GM13976 (cell line): ENCODE results near the gene SKOR1.
A peak's percentile ranks its signal among the peaks of the same experiment; 100 is the strongest.

Source experiments
- DNase-seq: peaks from one replicate; pipeline ENCODE4 v3.0.0; 2012; ENCODE audit warnings: low spot score
- CTCF ChIP-seq: IDR thresholded peaks from 2 replicates; pipeline ENCODE4 v1.5.1; 2012; ENCODE audit warnings: borderline replicate concordance, mild to moderate bottlenecking; ENCODE audit not compliant: insufficient read depth; ENCODE audit errors: extremely low read depth, missing control alignments, control extremely low read depth
- in situ Hi-C: fragments of 300-500 bp; cut with MboI; formaldehyde crosslinking; loops from one replicate; pipeline ENCODE4 v1.12.0; 2022; ENCODE audit warnings: low sequenced_read_pairs, mixed read lengths, inconsistent platforms; ENCODE audit not compliant: unreplicated experiment

Gene SKOR1

GRCh38 chr15:67831363-67831762 is 6.1 kb downstream of the SKOR1 start:
- no peak for DNase-seq
- no peak for TF ChIP-seq CTCF
- in situ Hi-C loops, result loop anchor here (10.0 to 25.0 kb wide), 2 partner anchors 377 to 894 kb away; no protein-coding TSS in a partner anchor

GRCh38 chr15:67832031-67832551 is 6.8 kb downstream of the SKOR1 start:
- TF ChIP-seq CTCF, result peak; percentile 29
- peak; percentile 49 for DNase-seq
- in situ Hi-C loops, result loop anchor here (10.0 to 25.0 kb wide), 2 partner anchors 377 to 895 kb away; no protein-coding TSS in a partner anchor

- no peak for DNase-seq
- in situ Hi-C loops, result loop anchor here (10.0 to 25.0 kb wide), 2 partner anchors 378 to 896 kb away; no protein-coding TSS in a partner anchor
- no peak for TF ChIP-seq CTCF
These were observed 7.8 kb downstream of the SKOR1 start for GRCh38 chr15:67832897-67833709.

GRCh38 chr15:67833710-67834511 is 8.6 kb downstream of the SKOR1 start:
- peak; percentile 48 for TF ChIP-seq CTCF
- in situ Hi-C loops, result loop anchor here (10.0 to 25.0 kb wide), 2 partner anchors 379 to 897 kb away; no protein-coding TSS in a partner anchor
- peak; percentile 79 for DNase-seq

GRCh38 chr15:67834581-67835296 is 9.4 kb downstream of the SKOR1 start:
- in situ Hi-C loops, result loop anchor here (10.0 to 25.0 kb wide), 2 partner anchors 380 to 897 kb away; no protein-coding TSS in a partner anchor

More at GRCh38 chr15:67834581-67835296, 9.4 kb downstream of the SKOR1 start:
- TF ChIP-seq CTCF, result no peak
- no peak for DNase-seq
